CD8-positive, alpha-beta memory T cell (primary cell): ENCODE results near the gene DOCK10. TPM values are rescaled to one million over a fixed set of nuclear protein-coding genes. Genes with fewer than 3 reads are reported as not detected.

ENCODE experiments used
- CTCF ChIA-PET: fragments of 350-600 bp; sonication (Branson Sonifier 250); formaldehyde crosslinking; loops from one replicate; lab custom pipeline; 2021; ENCODE audit warnings: antibody characterized with exemption; lab: Charles Lee
- POLR2A ChIA-PET: fragments of 350-600 bp; sonication (Branson Sonifier 250); formaldehyde crosslinking; loops from one replicate; lab custom pipeline; 2021; ENCODE audit warnings: antibody characterized with exemption; lab: Charles Lee
- DNase-seq, 5 donors: peaks; one replicate each; pipeline versions ENCODE4 v3.0.0 to v3.0.0-alpha.2; 2020 to 2022; ENCODE audit warnings: mixed read lengths in 1 of 5
- H3K27ac ChIP-seq: one replicate; pipeline ENCODE4 v1.7.0; 2013; ENCODE audit warnings: low read depth, mild to moderate bottlenecking, low read length, moderate library complexity
- H3K27me3 ChIP-seq: 2 replicates; pipeline ENCODE4 v1.7.0; 2013; ENCODE audit warnings: low read length, mild to moderate bottlenecking; ENCODE audit not compliant: insufficient read depth, poor library complexity, severe bottlenecking
- H3K36me3 ChIP-seq: 2 replicates; pipeline ENCODE4 v1.7.0; 2013; ENCODE audit warnings: mild to moderate bottlenecking, low read length, moderate library complexity; ENCODE audit not compliant: insufficient read depth
- H3K4me1 ChIP-seq: 2 replicates; pipeline ENCODE4 v1.7.0; 2013; ENCODE audit warnings: mild to moderate bottlenecking, low read length, moderate library complexity; ENCODE audit not compliant: insufficient read depth
- H3K4me3 ChIP-seq: 2 replicates; pipeline ENCODE4 v1.7.0; 2013; ENCODE audit warnings: mild to moderate bottlenecking, low read length
- H3K9me3 ChIP-seq: 2 replicates; pipeline ENCODE4 v1.7.0; 2013; ENCODE audit warnings: mild to moderate bottlenecking, low read length
- H3K27ac Mint-ChIP-seq, 8 donors: one replicate each; pipeline ENCODE4 v1.8.0; 2020 to 2021; ENCODE audit warnings: mixed read lengths in 8 of 8, mild to moderate bottlenecking in 6 of 8, inconsistent platforms in 3 of 8, moderate library complexity in 3 of 8
- H3K27me3 Mint-ChIP-seq, 2 donors: one replicate each; pipeline ENCODE4 v1.8.0; 2020 to 2021; ENCODE audit warnings: mixed read lengths in 2 of 2, mild to moderate bottlenecking in 1 of 2, moderate library complexity in 1 of 2
- H3K36me3 Mint-ChIP-seq, 3 donors: one replicate each; pipeline ENCODE4 v1.8.0; 2020 to 2021; ENCODE audit warnings: mixed read lengths in 3 of 3, inconsistent platforms in 1 of 3, mild to moderate bottlenecking in 1 of 3
- H3K4me1 Mint-ChIP-seq, 3 donors: one replicate each; pipeline ENCODE4 v1.8.0; 2020 to 2021; ENCODE audit warnings: mixed read lengths in 3 of 3, inconsistent platforms in 1 of 3, mild to moderate bottlenecking in 1 of 3
- H3K4me3 Mint-ChIP-seq, 7 donors: one replicate each; pipeline ENCODE4 v1.8.0; 2020 to 2021; ENCODE audit warnings: mixed read lengths in 7 of 7, mild to moderate bottlenecking in 6 of 7, moderate library complexity in 4 of 7, inconsistent platforms in 2 of 7
- H3K9me3 Mint-ChIP-seq, 5 donors: one replicate each; pipeline ENCODE4 v1.8.0; 2020 to 2022; ENCODE audit warnings: mixed read lengths in 5 of 5, mild to moderate bottlenecking in 3 of 5, moderate library complexity in 2 of 5, inconsistent platforms in 1 of 5
- polyA plus RNA-seq: library from polyadenylated mRNA; unstranded; fragments of 300-500 nt; fragmentation: Illumina TruSeq; gene quantifications from one replicate; pipeline ENCODE4 v1.2.3, GENCODE V29; 2021
- total RNA-seq, 2 experiments: library from RNA; stranded (reverse); gene quantifications; one replicate each; pipeline ENCODE4 v1.2.3, GENCODE V29; 2021

The DOCK10 gene
- total and polyA plus RNA-seq, 3 experiments from 2014 or later, result 52.4 to 138 (median 135) TPM

GRCh38 chr2:224875841-224876240, 166.4 kb downstream of the DOCK10 start:
- H3K27me3 ChIP-seq, result no peaks in the 10 kb centered on the region
- CTCF ChIA-PET, result interaction anchor here (1.0 kb wide), 1 partner anchor 127 kb away, joined by 3 read pairs; no protein-coding TSS in a partner anchor
- H3K36me3 Mint-ChIP-seq, result peaks cover 36 to 93% (median 57%) of the 10 kb centered on the region in 3 donors
- H3K4me3 ChIP-seq, result no peak overlapping the region
- H3K4me1 Mint-ChIP-seq, result peaks cover 4 to 30% (median 6%) of the 10 kb centered on the region in 3 donors
- H3K27ac ChIP-seq, result no peak overlapping the region
- H3K27me3 Mint-ChIP-seq, result no peaks in the 10 kb centered on the region
- no peaks in the 10 kb centered on the region for H3K4me1 ChIP-seq
- peaks cover 65% of the 10 kb centered on the region for H3K36me3 ChIP-seq
- peak overlapping the region in 3 of 8 donors; percentile 1 to 24 (median 4) for H3K27ac Mint-ChIP-seq
- no peaks in the 10 kb centered on the region for H3K9me3 ChIP-seq
- H3K9me3 Mint-ChIP-seq, result peaks cover 0 to 3% (median 0%) of the 10 kb centered on the region in 5 donors
- no peak for DNase-seq
- H3K4me3 Mint-ChIP-seq, result no peak overlapping the region
- POLR2A ChIA-PET, result no interaction called here

GRCh38 chr2:224875153-224875552, 167.1 kb downstream of the DOCK10 start:
- no peak for DNase-seq
- Mint-ChIP-seq H3K4me1 (peaks cover 4 to 23% (median 4%) of the 10 kb centered on the region in 3 donors), H3K9me3 (peaks cover 0 to 3% (median 0%) of the 10 kb centered on the region in 5 donors), H3K27ac (peak overlapping the region in 2 of 8 donors; percentile 3 to 47), H3K36me3 (peaks cover 37 to 93% (median 58%) of the 10 kb centered on the region in 3 donors), H3K27me3 (no peaks in the 10 kb centered on the region), H3K4me3 (no peak overlapping the region)
- ChIA-PET CTCF (no interaction called here), POLR2A (no interaction called here)
- Histone ChIP-seq H3K4me3 (no peak overlapping the region), H3K27ac (no peak overlapping the region), H3K36me3 (peaks cover 66% of the 10 kb centered on the region), H3K4me1 (no peaks in the 10 kb centered on the region), H3K27me3 (no peaks in the 10 kb centered on the region), H3K9me3 (no peaks in the 10 kb centered on the region)

GRCh38 chr2:224871813-224872212, 170.5 kb downstream of the DOCK10 start:
- DNase-seq, result no peak
- Histone ChIP-seq H3K27ac (no peak overlapping the region), H3K36me3 (peaks cover 53% of the 10 kb centered on the region), H3K4me3 (no peak overlapping the region), H3K4me1 (no peaks in the 10 kb centered on the region), H3K9me3 (no peaks in the 10 kb centered on the region), H3K27me3 (no peaks in the 10 kb centered on the region)
- no peaks in the 10 kb centered on the region for H3K27me3 Mint-ChIP-seq
- H3K36me3 Mint-ChIP-seq, result peaks cover 43 to 92% (median 62%) of the 10 kb centered on the region in 3 donors
- ChIA-PET POLR2A (no interaction called here), CTCF (no interaction called here)
- peaks cover 0 to 3% (median 0%) of the 10 kb centered on the region in 5 donors for H3K9me3 Mint-ChIP-seq
- peak overlapping the region in 3 of 8 donors; percentile 1 to 40 (median 36) for H3K27ac Mint-ChIP-seq
- peaks cover 4 to 21% (median 7%) of the 10 kb centered on the region in 3 donors for H3K4me1 Mint-ChIP-seq
- H3K4me3 Mint-ChIP-seq, result no peak overlapping the region

- H3K4me3 ChIP-seq, result no peak overlapping the region
- H3K4me3 Mint-ChIP-seq, result no peak overlapping the region
- H3K9me3 ChIP-seq, result no peaks in the 10 kb centered on the region
- peaks cover 4 to 17% (median 4%) of the 10 kb centered on the region in 3 donors for H3K4me1 Mint-ChIP-seq
- no peaks in the 10 kb centered on the region for H3K27me3 ChIP-seq
- H3K4me1 ChIP-seq, result no peaks in the 10 kb centered on the region
- ChIA-PET CTCF (no interaction called here), POLR2A (no interaction called here)
- no peaks in the 10 kb centered on the region for H3K27me3 Mint-ChIP-seq
- peak overlapping the region in 2 of 8 donors; percentile 65 to 88 for H3K27ac Mint-ChIP-seq
- no peak for DNase-seq
- no peak overlapping the region for H3K27ac ChIP-seq
- H3K9me3 Mint-ChIP-seq, result peaks cover 0 to 3% (median 0%) of the 10 kb centered on the region in 5 donors
- peaks cover 43% of the 10 kb centered on the region for H3K36me3 ChIP-seq
- peaks cover 44 to 90% (median 56%) of the 10 kb centered on the region in 3 donors for H3K36me3 Mint-ChIP-seq
Observed at GRCh38 chr2:224870341-224870740, 171.9 kb downstream of the DOCK10 start.

- Mint-ChIP-seq H3K4me1 (peaks cover 4 to 17% (median 4%) of the 10 kb centered on the region in 3 donors), H3K36me3 (peaks cover 40 to 90% (median 51%) of the 10 kb centered on the region in 3 donors), H3K27ac (peak overlapping the region in 2 of 8 donors; percentile 10 to 12), H3K4me3 (no peak overlapping the region), H3K27me3 (no peaks in the 10 kb centered on the region), H3K9me3 (peaks cover 0 to 3% (median 0%) of the 10 kb centered on the region in 5 donors)
- Histone ChIP-seq H3K27ac (no peak overlapping the region), H3K36me3 (peaks cover 44% of the 10 kb centered on the region), H3K4me1 (no peaks in the 10 kb centered on the region), H3K9me3 (no peaks in the 10 kb centered on the region), H3K27me3 (no peaks in the 10 kb centered on the region), H3K4me3 (no peak overlapping the region)
- no peak for DNase-seq
- ChIA-PET CTCF (no interaction called here), POLR2A (no interaction called here)
Observed at GRCh38 chr2:224869601-224870233, 172.6 kb downstream of the DOCK10 start.

GRCh38 chr2:224865016-224865415, 177.3 kb downstream of the DOCK10 start:
- H3K4me1 ChIP-seq, result no peaks in the 10 kb centered on the region
- no peak overlapping the region for H3K4me3 ChIP-seq
- H3K27ac ChIP-seq, result no peak overlapping the region
- H3K36me3 ChIP-seq, result peaks cover 24% of the 10 kb centered on the region
- no peaks in the 10 kb centered on the region for H3K27me3 ChIP-seq
- CTCF ChIA-PET, result interaction anchor here (1.3 kb wide), 1 partner anchor 87 kb away, joined by 3 read pairs; no protein-coding TSS in a partner anchor
- POLR2A ChIA-PET, result no interaction called here
- Mint-ChIP-seq H3K9me3 (no peaks in the 10 kb centered on the region), H3K27ac (peak overlapping the region in 5 of 8 donors; percentile 3 to 81 (median 35)), H3K4me3 (no peak overlapping the region), H3K27me3 (no peaks in the 10 kb centered on the region), H3K36me3 (peaks cover 14 to 88% (median 20%) of the 10 kb centered on the region in 3 donors), H3K4me1 (peaks cover 0 to 7% (median 4%) of the 10 kb centered on the region in 3 donors)
- no peak for DNase-seq
- H3K9me3 ChIP-seq, result no peaks in the 10 kb centered on the region

GRCh38 chr2:224861266-224861665, 181.0 kb downstream of the DOCK10 start:
- Mint-ChIP-seq H3K36me3 (peaks cover 3 to 90% (median 14%) of the 10 kb centered on the region in 3 donors), H3K27me3 (no peaks in the 10 kb centered on the region), H3K4me3 (no peak overlapping the region), H3K9me3 (no peaks in the 10 kb centered on the region), H3K27ac (peak overlapping the region in 5 of 8 donors; percentile 3 to 68 (median 32)), H3K4me1 (peaks cover 0 to 1% (median 0%) of the 10 kb centered on the region in 3 donors)
- Histone ChIP-seq H3K9me3 (no peaks in the 10 kb centered on the region), H3K4me1 (no peaks in the 10 kb centered on the region), H3K36me3 (peaks cover 21% of the 10 kb centered on the region), H3K27me3 (no peaks in the 10 kb centered on the region), H3K27ac (no peak overlapping the region), H3K4me3 (no peak overlapping the region)
- no peak for DNase-seq
- ChIA-PET CTCF (no interaction called here), POLR2A (no interaction called here)

- Mint-ChIP-seq H3K27ac (peak overlapping the region in 4 of 8 donors; percentile 3 to 33 (median 20)), H3K36me3 (peaks cover 3 to 90% (median 13%) of the 10 kb centered on the region in 3 donors), H3K27me3 (no peaks in the 10 kb centered on the region), H3K4me1 (peaks cover 0 to 1% (median 0%) of the 10 kb centered on the region in 3 donors), H3K4me3 (no peak overlapping the region), H3K9me3 (no peaks in the 10 kb centered on the region)
- ChIA-PET POLR2A (no interaction called here), CTCF (no interaction called here)
- Histone ChIP-seq H3K4me3 (no peak overlapping the region), H3K27me3 (no peaks in the 10 kb centered on the region), H3K36me3 (peaks cover 25% of the 10 kb centered on the region), H3K27ac (no peak overlapping the region), H3K4me1 (no peaks in the 10 kb centered on the region), H3K9me3 (no peaks in the 10 kb centered on the region)
- DNase-seq, result no peak
Observed at GRCh38 chr2:224860786-224861185, 181.5 kb downstream of the DOCK10 start.
